ENCODE measurements around the gene HMGN4. TPM values are rescaled to one million over a fixed set of nuclear protein-coding genes. Genes with fewer than 3 reads are reported as not detected.

HMGN4 gene
- total RNA-seq, 1 donor from 2014 or later, result 81.8 TPM

DNA sequence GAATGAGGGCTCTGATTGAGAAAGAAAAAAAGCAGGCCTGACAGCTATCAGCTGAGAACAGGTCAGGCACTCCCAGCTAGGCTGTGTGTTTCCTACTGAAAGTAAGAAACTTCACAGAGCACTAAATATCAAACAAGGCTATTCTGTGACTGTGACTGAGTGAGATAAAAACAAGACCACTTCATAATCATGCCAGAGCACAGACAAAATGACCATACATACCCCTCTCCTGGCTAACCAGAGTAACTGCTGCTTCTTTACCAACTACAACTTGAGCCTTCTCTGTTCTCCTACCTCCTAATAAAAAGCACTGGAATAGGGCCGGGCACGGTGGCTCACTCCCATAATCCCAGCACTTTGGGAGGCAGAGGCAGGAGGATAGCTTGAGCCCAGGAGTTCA, 44.9 kb upstream of the HMGN4 start:
- H3F3A ChIP-seq (ENCODE audit: low read depth), result no peaks in the 10 kb centered on the region
- no peaks in the 10 kb centered on the region for H3K4me1 ChIP-seq
- Mint-ChIP-seq H3K27me3 (ENCODE audit: insufficient read depth, low read depth) (peaks cover 8% of the 10 kb centered on the region), H3K36me3 (no peaks in the 10 kb centered on the region), H3K4me3 (no peak overlapping the region), H3K4me1 (no peaks in the 10 kb centered on the region), H3K9me3 (no peaks in the 10 kb centered on the region), H3K27ac (no peak overlapping the region)
- no peak overlapping the region for H3K9ac ChIP-seq
- no peak overlapping the region for H3K4me3 ChIP-seq
- H4K20me1 ChIP-seq (ENCODE audit: low read depth), result no peaks in the 10 kb centered on the region
- H2AFZ ChIP-seq (replicated peaks), result no peak overlapping the region
- no peak overlapping the region for H3K27ac ChIP-seq
- TF ChIP-seq, protein P1, sequence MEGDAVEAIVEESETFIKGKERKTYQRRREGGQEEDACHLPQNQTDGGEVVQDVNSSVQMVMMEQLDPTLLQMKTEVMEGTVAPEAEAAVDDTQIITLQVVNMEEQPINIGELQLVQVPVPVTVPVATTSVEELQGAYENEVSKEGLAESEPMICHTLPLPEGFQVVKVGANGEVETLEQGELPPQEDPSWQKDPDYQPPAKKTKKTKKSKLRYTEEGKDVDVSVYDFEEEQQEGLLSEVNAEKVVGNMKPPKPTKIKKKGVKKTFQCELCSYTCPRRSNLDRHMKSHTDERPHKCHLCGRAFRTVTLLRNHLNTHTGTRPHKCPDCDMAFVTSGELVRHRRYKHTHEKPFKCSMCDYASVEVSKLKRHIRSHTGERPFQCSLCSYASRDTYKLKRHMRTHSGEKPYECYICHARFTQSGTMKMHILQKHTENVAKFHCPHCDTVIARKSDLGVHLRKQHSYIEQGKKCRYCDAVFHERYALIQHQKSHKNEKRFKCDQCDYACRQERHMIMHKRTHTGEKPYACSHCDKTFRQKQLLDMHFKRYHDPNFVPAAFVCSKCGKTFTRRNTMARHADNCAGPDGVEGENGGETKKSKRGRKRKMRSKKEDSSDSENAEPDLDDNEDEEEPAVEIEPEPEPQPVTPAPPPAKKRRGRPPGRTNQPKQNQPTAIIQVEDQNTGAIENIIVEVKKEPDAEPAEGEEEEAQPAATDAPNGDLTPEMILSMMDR (IDR thresholded peaks at IDR 0.05), result peak; percentile 11
- TF ChIP-seq EZH2phosphoT487 (IDR thresholded peaks at IDR 0.05), result no peak
- DNase-seq (ENCODE audit: low spot score), result no peak
- no peaks in the 10 kb centered on the region for H3K36me3 ChIP-seq
- H3K4me2 ChIP-seq, result no peak overlapping the region
- H3K27me3 ChIP-seq, result no peaks in the 10 kb centered on the region
- no peaks in the 10 kb centered on the region for H3K9me3 ChIP-seq (ENCODE audit: low read depth)
- no peaks in the 10 kb centered on the region for H3K79me2 ChIP-seq (ENCODE audit: low read depth)

DNA sequence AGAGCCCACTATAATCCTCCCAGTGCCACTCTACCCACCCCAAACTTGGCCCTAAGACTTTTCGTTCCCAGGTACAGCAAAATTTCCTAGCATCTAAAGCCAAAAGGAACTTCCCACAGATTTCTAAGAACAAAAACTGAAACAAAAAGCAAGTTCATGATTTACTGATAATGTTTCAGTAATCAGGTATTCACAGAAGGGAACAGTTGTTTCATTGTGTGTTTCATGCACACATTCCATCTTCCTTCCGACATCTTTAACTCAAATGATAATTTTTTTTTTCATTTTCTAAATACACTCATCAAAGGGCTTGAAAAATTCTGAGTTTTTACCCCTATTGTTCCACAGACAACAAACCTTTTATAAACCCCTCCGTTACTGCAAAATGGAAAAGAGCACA, 44.0 kb upstream of the HMGN4 start:
- Mint-ChIP-seq H3K27ac (no peak overlapping the region), H3K27me3 (ENCODE audit: insufficient read depth, low read depth) (peaks cover 8% of the 10 kb centered on the region), H3K4me1 (no peaks in the 10 kb centered on the region), H3K4me3 (no peak overlapping the region), H3K9me3 (no peaks in the 10 kb centered on the region), H3K36me3 (no peaks in the 10 kb centered on the region)
- no peaks in the 10 kb centered on the region for H3K36me3 ChIP-seq
- H3K4me3 ChIP-seq, result no peak overlapping the region
- no peaks in the 10 kb centered on the region for H4K20me1 ChIP-seq (ENCODE audit: low read depth)
- peaks cover 3% of the 10 kb centered on the region for H3K27me3 ChIP-seq
- no peak overlapping the region for H2AFZ ChIP-seq (replicated peaks)
- no peak for TF ChIP-seq EZH2 (IDR thresholded peaks at IDR 0.05)
- H3K27ac ChIP-seq, result no peak overlapping the region
- no peak overlapping the region for H3K4me2 ChIP-seq
- H3K79me2 ChIP-seq (ENCODE audit: low read depth), result no peaks in the 10 kb centered on the region
- DNase-seq (ENCODE audit: low spot score), result no peak
- no peaks in the 10 kb centered on the region for H3F3A ChIP-seq (ENCODE audit: low read depth)
- no peak overlapping the region for H3K9ac ChIP-seq
- H3K9me3 ChIP-seq (ENCODE audit: low read depth), result no peaks in the 10 kb centered on the region
- no peaks in the 10 kb centered on the region for H3K4me1 ChIP-seq

DNA sequence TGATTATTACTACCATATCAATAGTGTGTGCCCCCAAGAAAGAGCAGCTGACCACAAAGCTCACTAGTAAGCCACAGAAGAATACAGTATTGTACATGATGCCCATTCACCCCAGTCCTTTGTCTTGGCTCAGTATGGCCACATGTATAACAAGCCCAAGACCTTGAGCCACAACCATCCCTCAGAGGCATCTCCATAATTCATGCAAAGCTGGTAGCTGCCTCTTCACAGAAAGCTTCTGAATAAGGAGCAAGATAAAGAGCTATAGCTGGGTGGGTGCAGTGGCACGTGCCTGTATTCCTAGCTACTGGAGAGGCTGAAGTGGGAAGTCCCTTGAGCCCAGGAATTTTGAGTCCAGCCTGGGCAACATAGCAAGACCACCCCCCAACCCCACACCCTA, 42.9 kb upstream of the HMGN4 start:
- Mint-ChIP-seq H3K27ac (no peak overlapping the region), H3K4me1 (no peaks in the 10 kb centered on the region), H3K4me3 (no peak overlapping the region), H3K27me3 (ENCODE audit: insufficient read depth, low read depth) (peaks cover 9% of the 10 kb centered on the region), H3K9me3 (no peaks in the 10 kb centered on the region), H3K36me3 (no peaks in the 10 kb centered on the region)
- no peaks in the 10 kb centered on the region for H3K4me1 ChIP-seq
- H3K4me3 ChIP-seq, result no peak overlapping the region
- H3K36me3 ChIP-seq, result no peaks in the 10 kb centered on the region
- H3K4me2 ChIP-seq, result no peak overlapping the region
- TF ChIP-seq, protein P1 (IDR thresholded peaks at IDR 0.05), result no peak
- TF ChIP-seq EZH2 (IDR thresholded peaks at IDR 0.05) (no peak), EZH2phosphoT487 (IDR thresholded peaks at IDR 0.05) (no peak)
- H3F3A ChIP-seq (ENCODE audit: low read depth), result no peaks in the 10 kb centered on the region
- H4K20me1 ChIP-seq (ENCODE audit: low read depth), result no peaks in the 10 kb centered on the region
- DNase-seq (ENCODE audit: low spot score), result no peak
- H2AFZ ChIP-seq (replicated peaks), result no peak overlapping the region
- no peak overlapping the region for H3K9ac ChIP-seq
- H3K27me3 ChIP-seq, result peaks cover 14% of the 10 kb centered on the region
- H3K79me2 ChIP-seq (ENCODE audit: low read depth), result no peaks in the 10 kb centered on the region
- no peak overlapping the region for H3K27ac ChIP-seq
- no peaks in the 10 kb centered on the region for H3K9me3 ChIP-seq (ENCODE audit: low read depth)

DNA sequence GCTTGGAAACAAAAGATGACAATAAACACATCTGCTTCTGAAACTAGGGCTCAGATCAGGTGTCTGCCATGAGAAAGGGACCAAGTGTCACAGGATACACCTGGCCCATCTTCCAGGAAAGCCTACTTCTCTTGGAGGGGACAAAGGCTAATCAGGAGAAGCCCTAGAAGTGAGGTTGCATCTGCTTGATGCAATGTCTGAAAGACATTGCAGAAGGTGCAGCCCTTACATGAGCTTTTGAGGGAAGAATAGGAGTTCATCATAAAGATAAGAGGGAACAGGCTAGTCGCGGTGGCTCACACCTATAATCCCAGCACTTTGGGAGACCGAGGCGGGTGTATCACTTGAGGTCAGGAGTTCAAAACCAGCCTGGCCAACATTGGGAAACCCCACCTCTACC, 40.6 kb upstream of the HMGN4 start:
- Mint-ChIP-seq H3K9me3 (no peaks in the 10 kb centered on the region), H3K4me1 (peaks cover 8% of the 10 kb centered on the region), H3K27ac (no peak overlapping the region), H3K27me3 (ENCODE audit: insufficient read depth, low read depth) (peaks cover 22% of the 10 kb centered on the region), H3K4me3 (no peak overlapping the region), H3K36me3 (no peaks in the 10 kb centered on the region)
- no peaks in the 10 kb centered on the region for H3F3A ChIP-seq (ENCODE audit: low read depth)
- no peaks in the 10 kb centered on the region for H3K9me3 ChIP-seq (ENCODE audit: low read depth)
- H3K36me3 ChIP-seq, result no peaks in the 10 kb centered on the region
- H3K4me3 ChIP-seq, result no peak overlapping the region
- no peak overlapping the region for H3K4me2 ChIP-seq
- H2AFZ ChIP-seq (replicated peaks), result no peak overlapping the region
- peaks cover 14% of the 10 kb centered on the region for H3K4me1 ChIP-seq
- H3K79me2 ChIP-seq (ENCODE audit: low read depth), result no peaks in the 10 kb centered on the region
- no peak overlapping the region for H3K9ac ChIP-seq
- no peak overlapping the region for H3K27ac ChIP-seq
- no peak for DNase-seq (ENCODE audit: low spot score)
- H4K20me1 ChIP-seq (ENCODE audit: low read depth), result no peaks in the 10 kb centered on the region
- TF ChIP-seq EZH2 (IDR thresholded peaks at IDR 0.05) (no peak), EZH2phosphoT487 (IDR thresholded peaks at IDR 0.05) (no peak)
- TF ChIP-seq, protein P1 (IDR thresholded peaks at IDR 0.05), result no peak
- H3K27me3 ChIP-seq, result peaks cover 38% of the 10 kb centered on the region

All from neural progenitor cell (in vitro differentiated cells).